GM12873 (cell line): Measurements from ENCODE around the gene EEA1.
A peak's percentile ranks its signal among the peaks of the same experiment; 100 is the strongest.

Experiments
- TF ChIP-seq, protein P1 (sequence below): IDR thresholded peaks from 2 replicates; pipeline ENCODE4 v1.5.1; 2012; ENCODE audit warnings: low read depth, mild to moderate bottlenecking, moderate library complexity, low read length, control low read depth; ENCODE audit not compliant: insufficient read depth; ENCODE audit errors: missing control alignments

Gene EEA1

DNA sequence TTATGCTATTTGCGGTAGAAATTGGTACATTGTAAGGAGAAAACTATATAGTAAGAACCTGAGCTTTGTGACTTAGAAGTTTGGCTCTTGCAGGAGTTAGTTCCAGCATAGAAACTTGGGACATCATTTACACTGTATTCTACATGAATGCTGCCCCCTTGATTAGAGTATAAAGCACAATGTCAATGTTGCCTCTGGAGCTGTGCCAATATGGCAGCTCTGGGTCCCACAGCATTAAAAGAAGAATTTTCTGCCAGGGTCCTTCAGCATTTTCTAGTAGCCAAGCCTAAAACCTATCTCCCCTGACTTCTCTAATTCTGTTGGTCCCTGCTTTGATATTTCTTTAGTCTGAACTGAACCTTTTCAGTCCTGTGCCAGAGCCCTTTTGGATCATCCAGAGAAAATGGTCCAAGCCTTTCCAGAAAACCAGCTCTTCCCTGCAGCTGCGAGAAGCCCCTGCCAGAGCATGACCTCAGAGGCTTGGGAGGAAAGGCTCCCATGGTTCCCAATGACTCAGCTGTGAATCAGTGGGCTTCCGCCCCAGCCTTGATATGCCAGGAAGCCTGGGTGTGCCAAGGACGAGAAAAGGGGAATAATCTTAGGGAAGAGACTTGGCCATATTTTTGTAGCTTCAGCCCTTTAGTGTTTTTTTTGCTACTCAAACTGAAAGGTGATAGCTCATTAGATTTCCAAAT, 183.1 kb downstream of the EEA1 start:
- TF ChIP-seq, protein P1, sequence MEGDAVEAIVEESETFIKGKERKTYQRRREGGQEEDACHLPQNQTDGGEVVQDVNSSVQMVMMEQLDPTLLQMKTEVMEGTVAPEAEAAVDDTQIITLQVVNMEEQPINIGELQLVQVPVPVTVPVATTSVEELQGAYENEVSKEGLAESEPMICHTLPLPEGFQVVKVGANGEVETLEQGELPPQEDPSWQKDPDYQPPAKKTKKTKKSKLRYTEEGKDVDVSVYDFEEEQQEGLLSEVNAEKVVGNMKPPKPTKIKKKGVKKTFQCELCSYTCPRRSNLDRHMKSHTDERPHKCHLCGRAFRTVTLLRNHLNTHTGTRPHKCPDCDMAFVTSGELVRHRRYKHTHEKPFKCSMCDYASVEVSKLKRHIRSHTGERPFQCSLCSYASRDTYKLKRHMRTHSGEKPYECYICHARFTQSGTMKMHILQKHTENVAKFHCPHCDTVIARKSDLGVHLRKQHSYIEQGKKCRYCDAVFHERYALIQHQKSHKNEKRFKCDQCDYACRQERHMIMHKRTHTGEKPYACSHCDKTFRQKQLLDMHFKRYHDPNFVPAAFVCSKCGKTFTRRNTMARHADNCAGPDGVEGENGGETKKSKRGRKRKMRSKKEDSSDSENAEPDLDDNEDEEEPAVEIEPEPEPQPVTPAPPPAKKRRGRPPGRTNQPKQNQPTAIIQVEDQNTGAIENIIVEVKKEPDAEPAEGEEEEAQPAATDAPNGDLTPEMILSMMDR: no peak

DNA sequence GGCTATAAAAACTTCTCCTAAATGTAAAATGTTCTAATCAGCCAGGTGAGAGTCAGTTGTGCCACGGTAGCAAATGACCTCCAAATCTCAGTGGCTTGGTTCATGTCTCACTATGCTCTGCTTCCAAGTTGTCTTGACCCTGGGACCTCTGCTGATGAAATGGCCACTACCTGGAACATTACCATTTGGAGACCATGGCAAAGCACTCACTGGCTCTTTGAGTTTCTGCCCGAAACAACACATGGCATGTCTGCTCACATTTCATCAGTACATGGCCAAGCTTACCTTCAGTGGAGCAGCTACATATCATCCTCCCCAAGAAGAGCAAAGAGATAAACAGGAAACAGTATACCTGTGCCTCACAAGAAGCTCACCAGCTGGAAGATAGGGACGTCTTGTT, 186.1 kb downstream of the EEA1 start:
- TF ChIP-seq, protein P1: no peak

DNA sequence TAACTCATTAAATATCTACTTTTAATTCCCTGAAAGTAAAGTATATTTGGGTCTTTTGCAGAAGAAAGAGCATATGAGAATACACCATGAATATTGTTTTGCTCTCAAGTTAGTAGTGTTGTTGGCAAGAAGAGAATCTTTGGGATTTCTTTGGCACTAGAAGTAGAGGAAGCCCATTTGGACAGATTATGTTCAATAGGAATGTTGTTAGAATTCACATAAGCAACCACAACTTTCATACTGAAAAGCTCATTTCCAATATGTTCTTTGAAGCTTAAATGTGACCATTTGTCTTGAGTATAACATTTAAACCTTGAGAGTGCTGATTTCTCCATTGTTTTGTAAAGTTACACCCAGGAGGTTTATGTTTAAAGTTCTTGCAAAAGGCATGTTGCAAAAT, 188.7 kb downstream of the EEA1 start:
- TF ChIP-seq, protein P1: no peak

DNA sequence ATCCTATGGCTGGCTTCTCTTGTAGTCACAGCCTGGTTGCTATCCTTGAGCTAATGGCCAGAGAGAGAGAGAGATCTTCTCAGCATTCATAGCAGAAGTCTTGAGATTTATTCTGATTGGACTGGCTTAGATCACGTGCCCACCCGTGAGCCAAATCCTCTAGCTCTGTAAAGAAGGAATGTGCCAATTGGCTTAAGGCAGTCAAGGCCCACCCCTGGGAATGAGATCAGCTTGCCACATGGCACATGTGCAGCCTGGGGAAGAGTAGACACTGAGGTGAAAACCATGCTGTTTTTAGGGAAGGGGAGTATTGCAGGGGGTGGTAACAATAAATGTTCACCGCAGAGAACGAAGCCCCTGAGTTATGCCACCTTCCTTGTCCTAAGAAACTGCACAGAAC, 190.0 kb downstream of the EEA1 start:
- TF ChIP-seq, protein P1: no peak

DNA sequence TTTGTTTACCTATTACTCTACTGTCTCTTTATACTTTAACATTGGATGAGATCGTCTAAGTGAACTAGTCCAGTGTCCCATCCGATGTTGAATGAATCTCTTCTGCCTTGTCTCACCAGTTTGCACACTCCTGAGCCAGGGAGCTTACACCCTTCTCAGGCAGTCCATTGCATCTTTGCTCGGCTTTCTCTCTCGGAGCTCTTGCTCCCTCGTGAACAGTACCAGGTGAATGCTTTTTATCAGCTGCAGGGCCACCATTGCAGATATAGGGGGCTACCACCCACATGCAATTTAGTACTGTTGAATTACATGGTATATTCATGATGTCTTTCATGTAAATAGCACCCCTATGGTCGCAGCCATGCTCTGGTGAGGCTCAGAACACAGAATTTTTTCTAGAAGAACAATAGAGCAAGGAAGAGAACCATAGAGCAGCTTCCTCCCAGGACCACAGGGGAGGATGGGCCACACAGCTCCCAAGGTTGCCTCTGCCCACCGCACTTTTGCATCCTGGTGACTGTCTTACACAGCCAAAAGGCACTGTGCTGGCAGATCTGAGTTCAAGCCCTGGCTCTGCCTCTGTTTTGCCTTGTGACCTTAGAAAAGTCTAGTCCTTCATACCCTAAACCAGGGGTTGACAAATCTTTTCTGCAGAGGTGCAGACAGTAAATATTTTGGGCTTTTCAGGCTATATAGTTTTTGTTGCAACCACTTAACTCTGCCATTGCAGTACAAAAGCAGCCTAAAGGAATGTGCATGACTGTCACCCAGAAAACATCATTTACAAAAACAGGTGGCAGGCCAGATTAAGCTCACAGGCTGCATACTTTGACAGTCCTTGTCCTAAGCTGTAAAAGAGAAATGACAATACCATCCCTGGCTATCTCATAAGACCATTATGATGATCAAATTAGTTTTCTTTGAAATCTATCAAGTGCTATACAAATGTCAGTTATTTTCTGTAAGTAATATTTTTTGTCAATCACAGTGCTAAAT, 190.9 kb downstream of the EEA1 start:
- TF ChIP-seq, protein P1: no peak

DNA sequence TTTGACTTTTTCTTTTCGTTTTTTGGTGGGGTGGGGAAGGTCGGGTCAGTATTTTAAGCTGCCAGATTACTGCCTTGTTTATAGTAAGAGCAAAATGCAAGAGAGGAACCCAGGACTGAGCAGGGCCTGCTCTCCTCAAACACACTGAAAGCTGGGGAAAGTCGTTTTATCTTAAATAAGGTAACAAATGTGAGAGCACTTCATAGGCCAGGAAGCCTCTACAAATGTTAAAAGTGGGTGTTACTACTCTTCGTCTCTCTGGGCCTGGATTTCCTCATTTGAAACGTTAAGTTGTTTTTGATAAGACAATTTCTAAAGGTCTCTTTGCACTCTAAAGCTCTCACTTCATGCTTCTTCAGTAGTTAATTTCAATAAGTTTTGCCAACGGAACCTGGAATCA, 192.5 kb downstream of the EEA1 start:
- TF ChIP-seq, protein P1: no peak

DNA sequence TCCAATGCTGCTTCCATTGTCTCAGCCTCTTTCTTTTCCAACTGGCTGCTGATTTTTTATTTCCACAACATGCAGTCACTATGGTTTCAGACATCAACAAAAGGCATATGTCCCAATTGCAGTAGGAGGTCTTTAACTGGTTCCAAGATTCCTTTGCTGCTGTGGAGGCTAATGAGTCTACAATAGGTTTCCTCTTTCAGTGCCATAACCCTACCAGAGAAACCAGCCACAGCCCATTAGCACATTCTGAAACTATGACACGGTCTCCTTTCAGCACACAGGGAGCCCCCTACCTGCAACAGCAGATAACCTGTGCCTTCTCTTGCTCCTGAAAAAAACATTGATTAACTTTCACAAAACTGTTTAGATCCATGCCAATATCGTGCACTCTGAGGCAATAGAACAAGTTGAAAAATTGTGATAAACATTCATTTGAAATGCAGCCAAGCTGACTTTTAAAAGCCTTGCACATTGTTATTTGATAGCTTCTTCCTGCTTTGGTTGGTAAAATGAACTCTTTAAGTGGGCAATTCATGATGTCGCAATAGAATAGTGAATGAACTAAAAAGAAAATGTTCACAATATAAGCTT, 193.9 kb downstream of the EEA1 start:
- TF ChIP-seq, protein P1: peak; percentile 23
